GM18499 (cell line): Measurements from ENCODE around the gene GMDS.

Experiments used
- ATAC-seq: cut with Tn5 transposase; IDR thresholded peaks from one replicate; pipeline ENCODE4 v1.9.1; 2021; ENCODE audit warnings: moderate number of reproducible peaks; ENCODE audit not compliant: insufficient read depth, unreplicated experiment

Gene GMDS

DNA sequence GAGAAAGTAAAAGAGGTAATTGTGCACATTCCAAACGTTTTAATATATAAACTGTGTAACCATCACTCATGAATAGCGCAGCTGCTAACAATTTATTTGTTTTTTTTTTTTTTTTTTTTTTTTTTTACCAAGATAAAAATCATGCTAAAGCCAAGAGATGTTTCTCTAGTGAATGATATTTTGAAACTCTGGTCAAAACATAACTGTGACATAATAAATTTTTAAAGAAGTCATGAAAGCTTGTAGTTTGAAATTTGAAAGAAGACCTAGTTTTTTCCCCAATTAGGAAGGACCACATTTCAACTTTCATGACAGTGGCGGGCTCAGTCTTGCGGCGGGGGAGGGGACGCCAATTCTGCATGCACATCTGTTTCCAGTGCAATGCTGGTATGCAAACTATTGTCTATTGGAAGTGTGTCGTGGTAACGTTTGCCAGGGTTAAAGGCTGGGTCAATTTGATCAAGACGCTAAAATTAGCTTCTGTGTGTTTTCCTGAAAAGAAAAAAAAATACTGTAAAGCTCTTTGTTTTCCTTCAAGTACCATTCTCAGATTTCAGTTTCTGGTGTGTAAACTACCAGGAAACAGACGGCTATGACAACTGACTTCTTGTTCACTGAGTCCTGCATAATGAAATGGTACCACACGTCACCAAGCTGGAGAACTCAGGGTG is 423.8 kb downstream of the GMDS start:
- ATAC-seq = no peak

DNA sequence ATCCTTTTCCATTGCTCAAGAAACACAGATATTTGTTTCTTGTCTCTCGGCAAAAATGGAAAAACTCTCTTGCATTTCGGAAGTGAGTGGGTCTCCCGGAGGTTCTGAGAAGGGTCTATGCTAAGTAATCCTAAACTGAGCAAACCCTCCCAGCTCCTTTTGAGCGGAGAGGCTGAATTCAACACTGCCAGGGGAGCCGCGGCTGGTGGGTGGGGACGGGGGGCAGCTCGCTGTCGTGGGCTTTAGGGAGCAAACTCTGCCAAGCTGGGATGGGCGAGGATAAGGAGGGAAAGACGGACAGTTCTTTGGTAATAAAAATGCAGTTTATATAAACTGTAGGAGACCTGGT is 424.3 kb downstream of the GMDS start:
- ATAC-seq = no peak

DNA sequence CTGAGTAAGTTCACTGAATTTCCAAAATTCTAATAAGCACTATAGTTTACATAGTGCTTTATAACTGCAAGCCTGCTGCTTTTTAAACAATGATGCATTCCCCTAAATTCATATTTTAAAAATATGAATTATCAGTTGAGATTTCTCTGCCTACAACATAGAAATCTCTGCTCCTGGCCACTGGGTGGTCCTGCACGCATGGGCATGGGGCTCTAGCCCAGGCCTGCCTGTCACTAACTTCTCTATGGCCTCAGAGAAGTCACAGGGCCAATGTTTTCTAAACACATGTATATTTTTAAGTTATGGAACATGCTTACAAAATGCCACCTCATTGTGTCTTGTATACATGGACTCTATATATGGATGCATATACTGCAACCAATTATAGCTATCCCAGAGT is 424.7 kb downstream of the GMDS start:
- no peak for ATAC-seq

DNA sequence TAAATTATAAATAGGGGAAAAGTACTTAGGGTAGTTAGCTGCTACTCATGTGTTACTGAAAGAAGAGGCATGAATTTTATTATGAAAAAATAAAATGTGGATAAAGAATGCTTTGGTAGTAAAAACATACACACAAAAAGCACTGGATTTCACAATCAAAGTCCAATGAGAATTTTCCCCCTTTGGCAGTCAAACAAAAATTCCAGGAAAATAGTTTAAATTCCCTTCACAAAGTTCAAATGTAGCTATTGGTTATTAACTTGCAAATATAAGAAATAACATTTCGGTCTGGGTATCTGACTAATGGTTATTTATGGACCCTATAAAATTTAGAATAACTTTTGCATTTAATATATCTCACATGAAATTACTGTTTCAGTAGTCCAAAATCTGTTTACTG is 425.2 kb downstream of the GMDS start:
- no peak for ATAC-seq

DNA sequence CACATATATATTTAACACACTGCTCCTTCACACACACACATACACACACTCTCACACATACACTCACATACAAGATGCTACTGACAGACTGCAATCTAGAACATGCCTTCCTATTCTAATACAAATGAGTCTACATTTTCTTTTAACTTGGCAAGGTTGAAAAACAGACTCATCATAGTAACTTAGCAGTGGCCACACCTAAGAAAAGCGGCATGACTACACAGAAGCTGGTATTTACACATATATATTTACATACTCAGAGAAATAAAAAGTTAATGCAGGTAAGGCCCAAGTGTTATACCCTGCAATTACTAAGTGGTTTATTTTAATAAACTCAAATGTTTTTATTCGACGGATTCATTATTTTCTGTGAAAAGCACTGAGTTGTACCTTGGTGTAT is 426.4 kb downstream of the GMDS start:
- no peak for ATAC-seq

DNA sequence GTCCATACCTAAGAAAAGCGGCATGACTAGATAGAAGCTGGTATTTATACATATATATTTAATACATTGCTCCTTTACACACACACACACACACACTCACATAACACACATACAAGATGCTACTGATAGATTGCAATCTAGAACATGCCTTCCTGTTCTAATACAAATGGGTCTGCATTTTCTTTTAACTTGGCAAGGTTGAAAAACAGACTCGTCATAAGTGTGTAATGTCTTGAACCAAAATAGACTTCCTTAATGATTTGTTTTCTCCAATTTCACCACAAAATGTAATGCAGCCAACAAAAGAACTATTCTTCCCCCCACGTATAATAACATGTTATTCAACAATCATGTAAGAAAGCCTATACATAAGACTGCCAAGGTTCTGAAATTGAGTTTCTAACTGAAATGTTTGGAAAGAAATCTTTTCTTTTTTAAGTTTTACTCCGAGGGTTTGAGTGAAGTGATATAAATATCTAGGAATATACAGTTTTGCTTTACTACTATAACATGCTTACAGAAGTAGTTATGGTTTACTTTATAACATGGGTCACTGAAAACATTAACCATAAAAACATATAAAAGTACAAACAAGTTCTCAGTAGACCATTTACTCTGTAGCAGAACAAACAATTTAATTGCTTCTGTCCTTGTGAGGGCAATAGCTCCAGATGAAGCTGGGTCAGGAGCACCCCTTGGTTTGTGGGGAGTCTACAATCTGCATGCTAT is 428.2 kb downstream of the GMDS start:
- no peak for ATAC-seq

DNA sequence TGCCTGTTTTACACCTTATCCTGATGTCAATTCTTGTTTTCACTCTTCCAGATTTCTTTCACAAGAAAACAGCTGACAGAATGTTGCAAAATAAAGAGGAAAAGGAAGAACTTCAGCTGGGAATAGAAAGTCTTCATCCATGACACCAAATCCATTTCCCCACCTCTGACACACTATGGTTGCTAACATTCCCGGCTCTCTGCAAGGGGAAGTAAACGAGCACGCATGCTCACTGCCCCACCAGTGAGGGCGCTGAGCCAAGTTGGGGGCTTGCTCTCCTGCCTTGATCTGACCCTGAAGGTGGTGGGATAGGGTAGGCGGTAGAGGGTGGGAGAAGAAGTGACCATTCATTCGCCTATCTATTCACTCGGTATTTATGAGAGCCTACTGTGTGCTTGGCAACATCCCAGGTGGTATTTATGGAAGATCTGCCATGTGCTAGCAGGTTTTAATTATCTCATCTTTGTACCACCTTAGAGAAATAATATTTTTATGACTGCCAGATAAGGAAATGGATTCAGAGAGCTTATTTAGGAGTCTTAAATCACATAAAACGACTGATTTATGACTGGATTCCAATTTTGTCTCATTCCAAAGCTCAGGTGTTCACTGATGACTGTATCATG is 429.5 kb downstream of the GMDS start:
- no peak for ATAC-seq

DNA sequence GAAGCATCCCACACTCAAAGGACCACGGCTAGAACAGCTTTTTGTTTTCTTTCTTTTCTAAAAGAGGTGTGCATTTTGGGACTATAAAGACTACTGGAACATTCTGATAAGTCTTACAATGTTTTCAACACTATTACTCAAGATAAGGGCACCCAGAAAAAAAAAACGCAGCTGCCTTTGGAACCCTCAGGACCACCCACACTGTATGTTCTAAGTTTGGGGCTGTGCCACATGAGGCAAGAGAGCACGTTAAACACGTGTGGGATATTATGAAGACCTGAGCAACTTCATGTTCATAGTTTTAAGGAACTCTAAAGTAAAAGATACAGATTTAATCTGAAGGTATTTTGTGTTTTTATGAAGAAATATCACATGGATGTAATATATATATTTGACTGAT is 431.1 kb downstream of the GMDS start:
- no peak for ATAC-seq

DNA sequence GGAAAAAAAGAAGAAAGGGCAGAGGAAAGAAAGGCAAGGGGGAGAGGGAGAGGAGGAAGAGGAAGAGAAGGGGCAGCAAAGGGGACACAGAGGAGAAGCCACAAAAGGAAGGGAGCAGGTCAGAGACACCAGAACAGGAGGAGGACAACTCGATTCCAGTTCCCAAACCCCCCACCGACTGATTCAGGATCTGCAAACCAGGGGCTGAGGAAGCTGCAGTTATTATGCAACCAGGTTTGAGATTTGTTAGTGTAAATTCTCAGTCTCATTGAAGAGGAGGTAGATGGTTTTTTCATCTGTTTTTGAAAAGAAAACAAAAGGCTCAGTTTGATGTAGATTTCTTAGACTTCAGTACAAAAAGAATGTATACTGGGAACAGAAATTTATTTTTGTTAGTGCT is 432.9 kb downstream of the GMDS start:
- ATAC-seq = no peak

DNA sequence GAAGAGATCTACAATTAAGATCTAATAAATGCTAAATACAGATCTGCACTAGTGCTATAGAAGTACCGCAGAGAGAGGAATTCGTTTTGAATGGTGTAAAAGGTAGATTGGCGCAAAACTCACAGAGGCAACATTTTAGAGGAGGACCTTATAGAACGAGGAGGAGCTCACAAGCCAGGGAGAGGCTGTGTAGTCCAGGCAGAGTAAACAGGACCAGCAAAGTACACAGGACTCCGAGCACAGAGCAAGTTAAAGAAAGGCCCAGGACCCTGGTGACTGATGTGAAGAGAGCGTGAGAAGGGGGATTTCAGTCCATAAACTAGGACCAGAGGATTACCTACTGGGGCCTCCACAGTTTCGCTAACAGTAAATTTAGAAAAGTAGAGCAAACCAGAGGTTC is 433.4 kb downstream of the GMDS start:
- no peak for ATAC-seq

DNA sequence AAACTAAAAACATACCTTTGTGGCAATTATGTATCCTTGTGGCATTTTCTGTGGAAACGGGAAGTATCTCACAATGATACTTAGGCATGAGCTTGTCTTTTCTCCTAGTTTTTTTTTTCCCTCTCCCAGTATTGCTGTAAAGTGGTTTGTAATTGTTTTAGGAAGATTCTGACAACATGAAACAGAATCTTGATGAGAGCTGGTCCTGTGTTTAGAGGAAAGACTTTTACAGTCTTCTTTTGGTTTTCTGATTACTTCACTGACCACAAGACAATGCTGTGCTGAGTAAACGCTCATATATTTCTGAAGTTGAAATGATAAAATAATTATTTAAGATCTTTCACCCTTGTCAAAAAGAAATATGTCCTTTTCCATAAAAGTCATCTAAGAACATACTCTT is 434.5 kb downstream of the GMDS start:
- no peak for ATAC-seq

DNA sequence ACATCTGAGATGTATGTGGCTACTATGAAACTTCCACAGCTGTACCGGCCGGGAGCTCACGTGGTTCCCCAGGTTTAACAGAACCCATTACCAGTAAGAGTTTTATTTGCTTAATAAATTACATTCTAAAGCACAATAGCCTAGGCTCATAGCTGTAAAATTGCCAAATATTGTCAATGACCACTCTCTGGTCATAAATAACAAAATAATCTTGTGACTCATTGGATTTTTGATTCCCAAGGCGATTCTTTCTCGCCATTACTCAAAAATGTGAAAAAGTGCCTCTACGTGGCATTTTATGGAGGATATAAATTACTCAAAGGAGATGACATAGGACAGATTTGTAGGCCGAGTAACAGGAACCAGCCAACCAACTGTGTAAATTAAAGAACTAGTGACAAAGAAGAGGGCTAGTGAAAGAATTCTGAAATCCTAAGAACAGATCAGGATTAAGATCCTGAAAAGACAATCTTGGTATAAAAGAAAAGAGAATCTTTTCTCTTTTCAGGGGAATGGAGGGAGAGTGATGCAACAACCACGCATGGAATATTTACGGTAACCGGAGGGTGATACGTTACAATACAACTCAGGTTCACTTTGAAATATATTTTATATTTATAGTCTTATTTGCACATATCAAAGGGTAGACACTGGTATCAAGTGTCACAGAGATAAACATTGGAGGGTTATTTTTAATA is 436.0 kb downstream of the GMDS start:
- ATAC-seq = no peak

DNA sequence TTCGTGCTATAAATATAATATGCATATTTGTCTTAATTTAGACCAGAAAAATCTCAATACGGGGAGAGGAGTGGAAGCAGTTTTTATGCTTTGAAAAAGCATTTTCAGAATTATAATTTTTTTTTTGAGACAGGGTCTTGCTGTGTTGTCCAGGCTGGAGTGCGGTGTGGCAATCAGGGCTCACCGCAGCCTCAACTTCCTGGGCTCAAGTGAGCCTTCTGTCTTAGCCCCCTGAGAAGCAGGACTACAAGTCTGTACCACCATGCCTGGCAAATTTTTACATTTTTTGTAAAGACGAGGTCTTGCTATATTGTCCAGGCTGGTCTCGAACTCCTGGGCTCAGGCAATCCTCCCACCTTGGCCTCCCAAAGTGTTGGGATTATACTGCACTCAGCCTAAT is 438.5 kb downstream of the GMDS start:
- no peak for ATAC-seq

DNA sequence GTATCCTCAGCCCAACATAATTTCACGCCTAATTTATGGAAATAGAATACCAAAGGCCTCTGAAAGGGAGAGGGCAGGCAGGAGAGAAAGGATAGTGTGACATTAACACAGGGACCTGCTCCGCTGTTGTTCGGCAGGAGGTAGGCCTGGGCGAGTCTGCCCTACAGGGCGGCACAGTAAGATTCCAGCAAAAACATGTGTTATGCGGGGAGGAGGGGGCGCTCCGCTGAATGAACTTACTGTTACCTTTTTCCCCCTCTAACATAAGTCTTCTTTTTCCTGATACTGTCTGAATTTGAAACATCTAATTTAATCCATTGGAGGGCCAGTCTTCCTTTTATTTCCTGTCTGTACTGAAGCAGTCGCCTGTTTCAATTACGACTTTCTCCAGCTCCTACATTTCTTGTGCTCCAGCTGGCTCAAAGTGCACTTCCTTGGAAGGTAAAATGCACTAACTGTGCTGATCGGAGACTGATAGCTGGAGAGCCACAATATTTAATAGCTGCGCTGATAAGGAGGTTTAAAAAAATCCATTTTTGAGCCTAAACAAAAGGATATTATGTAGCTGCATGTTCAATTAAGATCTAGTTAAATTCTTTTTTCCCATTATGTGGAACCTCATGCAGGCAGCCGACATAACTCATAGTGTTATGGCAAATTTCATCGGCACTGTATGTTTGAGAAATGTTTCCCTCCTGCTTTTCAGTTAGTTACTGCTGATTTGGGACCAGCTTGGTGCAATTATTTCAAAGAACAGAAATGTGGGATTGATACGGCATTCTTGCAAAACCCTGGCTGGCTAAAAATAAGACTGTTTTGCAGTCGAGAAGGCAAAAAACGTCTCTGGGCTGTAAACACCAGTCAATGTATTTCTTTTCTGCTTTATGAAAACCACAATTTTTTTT is 442.7 kb downstream of the GMDS start:
- ATAC-seq = no peak

DNA sequence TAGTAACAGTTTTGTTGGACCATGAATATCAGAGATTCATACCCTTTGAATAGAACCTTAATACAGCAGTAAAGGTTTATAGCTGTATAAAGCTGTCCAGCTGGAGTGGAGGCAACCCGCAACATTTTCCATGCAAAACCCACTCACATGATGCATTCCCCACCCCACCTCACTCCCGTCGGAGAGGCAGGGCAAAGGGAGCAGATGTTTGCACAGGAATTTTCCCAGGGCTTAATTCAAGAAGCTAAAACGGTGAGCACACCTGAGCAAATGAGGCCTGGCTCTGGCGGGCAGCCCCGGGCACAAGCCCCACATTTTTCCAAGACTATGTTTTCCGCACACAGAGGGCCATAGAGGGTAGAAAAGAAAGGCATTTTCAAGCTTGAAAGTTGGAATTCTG is 444.0 kb downstream of the GMDS start:
- no peak for ATAC-seq

DNA sequence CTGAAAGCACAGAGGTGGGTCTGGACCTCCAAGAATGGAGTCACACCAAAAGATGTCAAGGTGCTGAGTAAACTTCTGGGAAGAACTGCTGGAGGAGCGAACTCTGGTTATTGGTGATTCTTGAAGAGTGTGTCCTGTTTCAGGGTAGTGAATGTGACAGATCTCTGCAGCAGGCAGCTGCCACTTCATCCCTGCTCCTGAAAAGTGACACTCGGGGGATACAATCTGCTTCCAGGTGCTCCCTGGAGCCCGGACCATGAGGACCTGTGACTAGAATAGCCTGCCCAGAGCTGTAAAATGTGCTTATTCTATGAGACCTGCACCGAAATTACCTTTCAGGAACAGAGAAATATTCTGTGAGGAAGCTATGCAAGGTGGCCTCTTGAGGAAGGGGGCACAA is 444.6 kb downstream of the GMDS start:
- no peak for ATAC-seq

DNA sequence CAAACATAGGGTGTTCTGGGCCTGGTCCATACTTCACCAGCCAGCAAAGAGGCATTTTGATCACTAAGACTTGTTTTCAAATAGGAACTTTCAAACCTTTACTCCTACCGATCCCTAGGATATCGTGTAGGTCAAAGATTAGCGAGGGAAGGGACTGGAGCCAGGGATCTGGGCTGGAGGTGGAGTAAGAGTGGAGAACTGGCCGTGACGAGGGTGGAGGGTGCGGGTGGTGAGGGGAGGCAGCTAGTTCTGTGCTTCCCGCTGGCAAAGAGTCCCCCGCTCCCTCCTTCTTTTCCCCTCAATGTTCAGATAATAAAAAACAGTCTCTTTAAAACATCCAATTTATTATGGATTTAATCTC is 446.5 kb downstream of the GMDS start:
- ATAC-seq = no peak

DNA sequence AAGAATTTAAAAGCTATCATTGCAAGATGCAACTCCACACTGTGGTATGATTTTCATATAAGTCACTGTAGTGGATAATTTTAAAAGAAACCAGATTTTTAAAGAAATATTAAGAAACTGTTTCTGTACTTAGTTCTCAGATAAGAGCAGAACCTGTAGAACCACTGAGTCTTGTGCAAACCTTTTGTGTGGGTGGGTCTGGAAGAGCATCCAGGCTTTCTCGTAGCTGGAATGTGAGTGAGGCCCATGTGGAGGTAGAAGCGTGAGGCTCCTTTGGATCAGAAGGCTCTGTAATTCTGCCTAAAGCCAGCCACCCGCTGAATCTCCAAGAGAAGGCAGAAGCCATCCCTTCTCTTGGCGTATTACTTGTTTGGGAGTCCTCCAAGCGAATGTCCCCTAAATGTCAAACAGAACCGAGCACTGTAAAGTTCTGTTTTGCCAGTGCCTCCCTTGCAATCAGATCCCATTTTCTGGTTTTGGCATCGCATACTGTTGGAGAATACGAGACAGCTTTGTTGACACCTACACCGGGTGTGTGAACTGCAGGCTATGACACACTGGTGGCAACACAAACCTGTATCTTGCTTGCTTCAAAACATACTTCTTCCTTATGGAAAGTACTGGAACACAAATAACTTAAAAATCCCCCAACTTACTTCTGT is 447.0 kb downstream of the GMDS start:
- ATAC-seq = no peak

DNA sequence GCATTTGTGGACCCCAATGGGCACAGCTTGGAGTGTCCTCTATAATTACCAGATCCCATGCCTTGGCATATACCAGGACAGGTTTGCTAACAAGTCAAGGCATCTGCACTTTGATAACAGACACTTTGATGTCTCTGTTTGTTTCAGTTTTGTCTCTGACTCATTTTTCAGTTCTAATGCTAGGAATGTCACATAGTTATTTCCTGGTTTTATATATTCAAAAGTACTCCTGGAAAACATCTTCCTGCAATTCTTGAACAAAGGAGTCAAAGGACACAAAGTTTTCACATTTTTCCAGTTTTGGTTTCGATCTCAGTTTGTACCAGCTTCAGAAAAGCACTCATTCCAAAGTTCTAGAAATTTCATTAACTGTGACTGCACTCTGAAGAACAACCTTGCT is 447.6 kb downstream of the GMDS start:
- ATAC-seq = no peak
